Astrocyte (in vitro differentiated cells and primary cell): ENCODE measurements around the gene AARSD1.

Source experiments
- EZH2 ChIP-seq: IDR thresholded peaks from 2 replicates; pipeline ENCODE4 v1.6.1; 2012; ENCODE audit warnings: mild to moderate bottlenecking, low read length, inconsistent platforms; ENCODE audit not compliant: insufficient read depth
- TF ChIP-seq, protein P1 (sequence below): IDR thresholded peaks from 2 replicates; pipeline ENCODE4 v1.5.1; 2011; ENCODE audit warnings: low read depth, mild to moderate bottlenecking, inconsistent platforms, low read length, moderate library complexity; ENCODE audit not compliant: insufficient read depth

DNA sequence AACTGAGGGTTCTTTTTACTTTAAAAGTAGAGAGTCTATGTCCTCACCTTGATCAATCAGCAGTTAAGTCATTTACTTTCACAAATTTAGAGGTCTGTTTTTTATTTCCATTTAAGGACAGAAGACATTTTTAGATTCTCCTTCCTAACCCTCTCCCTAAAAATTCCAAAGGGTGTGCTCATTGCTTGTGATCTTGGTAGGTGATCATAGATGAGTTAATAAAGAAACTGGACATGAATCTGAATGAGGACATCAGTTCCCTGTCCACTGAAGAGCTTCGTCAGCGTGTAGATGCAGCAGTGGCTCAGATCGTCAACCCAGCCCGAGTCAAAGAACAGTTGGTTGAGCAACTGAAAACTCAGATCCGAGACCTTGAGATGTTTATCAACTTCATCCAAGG, 24.9 kb upstream of the AARSD1 start:
- TF ChIP-seq, protein P1, sequence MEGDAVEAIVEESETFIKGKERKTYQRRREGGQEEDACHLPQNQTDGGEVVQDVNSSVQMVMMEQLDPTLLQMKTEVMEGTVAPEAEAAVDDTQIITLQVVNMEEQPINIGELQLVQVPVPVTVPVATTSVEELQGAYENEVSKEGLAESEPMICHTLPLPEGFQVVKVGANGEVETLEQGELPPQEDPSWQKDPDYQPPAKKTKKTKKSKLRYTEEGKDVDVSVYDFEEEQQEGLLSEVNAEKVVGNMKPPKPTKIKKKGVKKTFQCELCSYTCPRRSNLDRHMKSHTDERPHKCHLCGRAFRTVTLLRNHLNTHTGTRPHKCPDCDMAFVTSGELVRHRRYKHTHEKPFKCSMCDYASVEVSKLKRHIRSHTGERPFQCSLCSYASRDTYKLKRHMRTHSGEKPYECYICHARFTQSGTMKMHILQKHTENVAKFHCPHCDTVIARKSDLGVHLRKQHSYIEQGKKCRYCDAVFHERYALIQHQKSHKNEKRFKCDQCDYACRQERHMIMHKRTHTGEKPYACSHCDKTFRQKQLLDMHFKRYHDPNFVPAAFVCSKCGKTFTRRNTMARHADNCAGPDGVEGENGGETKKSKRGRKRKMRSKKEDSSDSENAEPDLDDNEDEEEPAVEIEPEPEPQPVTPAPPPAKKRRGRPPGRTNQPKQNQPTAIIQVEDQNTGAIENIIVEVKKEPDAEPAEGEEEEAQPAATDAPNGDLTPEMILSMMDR: no peak
- TF ChIP-seq EZH2: no peak
